D721Med (cell line): ENCODE data around the gene CD180.

Experiments used
- DNase-seq: peaks from one replicate; pipeline ENCODE4 v3.0.0; 2011; ENCODE audit warnings: low spot score; ENCODE audit not compliant: insufficient read length
- FAIRE-seq: peaks from 2 replicates; lab custom pipeline; 2011; peaks lifted over from hg19 to GRCh38; lab: Jason Lieb, UNC
- CTCF ChIP-seq: IDR thresholded peaks from 2 replicates; pipeline ENCODE4 v1.5.1; 2012; ENCODE audit warnings: mild to moderate bottlenecking, control low read depth; ENCODE audit not compliant: insufficient read depth; ENCODE audit errors: missing control alignments

CD180 gene

GRCh38 chr5:67161767-67162166, 34.8 kb downstream of the CD180 start:
- FAIRE-seq (no peak), DNase-seq (no peak)
- no peak for TF ChIP-seq CTCF

- DNase-seq (no peak), FAIRE-seq (no peak)
Measured at GRCh38 chr5:67160985-67161384, 35.6 kb downstream of the CD180 start.

GRCh38 chr5:67160272-67160671, 36.3 kb downstream of the CD180 start:
- DNase-seq (no peak), FAIRE-seq (no peak)
- TF ChIP-seq CTCF: no peak

More at GRCh38 chr5:67160985-67161384, 35.6 kb downstream of the CD180 start:
- no peak for TF ChIP-seq CTCF

GRCh38 chr5:67156976-67157583, 39.5 kb downstream of the CD180 start:
- DNase-seq (no peak), FAIRE-seq (peak; percentile 69)
- TF ChIP-seq CTCF: peak; percentile 69

- no peak for FAIRE-seq
- DNase-seq: no peak
- TF ChIP-seq CTCF: no peak
Measured at GRCh38 chr5:67154556-67155206, 41.9 kb downstream of the CD180 start.

GRCh38 chr5:67153292-67153691, 43.3 kb downstream of the CD180 start:
- FAIRE-seq: no peak
- no peak for TF ChIP-seq CTCF
- no peak for DNase-seq

GRCh38 chr5:67152400-67152799, 44.2 kb downstream of the CD180 start:
- DNase-seq (no peak), FAIRE-seq (no peak)
- no peak for TF ChIP-seq CTCF
